ENCODE results near the gene GATAD2A.

The GATAD2A gene

GRCh38 chr19:19549804-19550464, 144.5 kb downstream of the GATAD2A start:
- DNase-seq = no peak

GRCh38 chr19:19550485-19550929, 145.0 kb downstream of the GATAD2A start:
- no peak for DNase-seq

- no peak for DNase-seq
Observed at GRCh38 chr19:19550972-19551852, 145.7 kb downstream of the GATAD2A start.

- no peak for DNase-seq
Observed at GRCh38 chr19:19551853-19552192, 146.3 kb downstream of the GATAD2A start.

GRCh38 chr19:19552798-19553197, 147.3 kb downstream of the GATAD2A start:
- peak in 1 of 2 experiments; percentile 8 for DNase-seq

GRCh38 chr19:19553670-19554069, 148.2 kb downstream of the GATAD2A start:
- no peak for DNase-seq

GRCh38 chr19:19554074-19555023, 148.9 kb downstream of the GATAD2A start:
- peak; percentile 31 to 35 for DNase-seq

GRCh38 chr19:19558055-19558454, 152.6 kb downstream of the GATAD2A start:
- DNase-seq = no peak

All from AML-193 (cell line).